Suprapubic skin (tissue), 4 donors: ENCODE results near the gene PCSK9. TPM values are rescaled to one million over a fixed set of nuclear protein-coding genes. Genes with fewer than 3 reads are reported as not detected.
"Not testable (repeated sequence)": the region's sequence is repeated elsewhere in the genome, so short reads cannot be mapped to it uniquely, and the experiment has no call there.

ENCODE experiments used
- DNase-seq, 2 donors: peaks; one replicate each; pipeline ENCODE4 v3.0.0-alpha.2; 2019; ENCODE audit warnings: low spot score in 2 of 2
- H3K27ac ChIP-seq: fragments of 200-600 bp; sonication (generic); one replicate; pipeline ENCODE4 v1.5.1; 2019
- H3K27me3 ChIP-seq: fragments of 200-600 bp; sonication (generic); one replicate; pipeline ENCODE4 v1.5.1; 2019
- H3K36me3 ChIP-seq: fragments of 200-600 bp; sonication (generic); one replicate; pipeline ENCODE4 v1.5.1; 2019
- H3K4me1 ChIP-seq: fragments of 200-600 bp; sonication (generic); one replicate; pipeline ENCODE4 v1.5.1; 2019
- H3K4me3 ChIP-seq: fragments of 200-600 bp; sonication (generic); one replicate; pipeline ENCODE4 v1.5.1; 2019; ENCODE audit warnings: mild to moderate bottlenecking
- H3K9me3 ChIP-seq: fragments of 200-600 bp; sonication (generic); one replicate; pipeline ENCODE4 v1.5.1; 2019
- EP300 ChIP-seq: sonication (generic); formaldehyde crosslinking; IDR thresholded peaks from one replicate; pipeline ENCODE4 v1.6.1; 2017; ENCODE audit warnings: antibody characterized with exemption
- POLR2A ChIP-seq, 2 donors: fragments of 450-650 bp; IDR thresholded peaks; one replicate each; pipeline ENCODE4 v1.6.1; 2017; ENCODE audit warnings: antibody characterized with exemption in 2 of 2, mild to moderate bottlenecking in 2 of 2, moderate library complexity in 2 of 2
- POLR2AphosphoS5 ChIP-seq, 3 donors: sonication (generic); formaldehyde crosslinking; IDR thresholded peaks; one replicate each; pipeline ENCODE4 v1.6.1; 2017; ENCODE audit warnings: antibody characterized with exemption in 3 of 3
- WGBS: methylation state at CpG from one replicate; pipeline ENCODE4 v1.1.5; 2018; 5-methylcytosine and 5-hydroxymethylcytosine counted together
- total RNA-seq, 4 donors: library from RNA; depleted of rRNA; stranded (reverse); fragments of >200 nt; gene quantifications; one replicate each; pipeline ENCODE4 v1.1.0, GENCODE V29; 2016
- TF ChIP-seq, protein P1 (sequence below), 2 donors: fragments of 200-600 bp in 1 of 2; fragments of 450-650 bp in 1 of 2; sonication (generic) in 1 of 2; IDR thresholded peaks; one replicate each; pipeline ENCODE4 v1.5.1; 2016 to 2019; ENCODE audit warnings: antibody characterized with exemption in 2 of 2, mild to moderate bottlenecking in 1 of 2, moderate library complexity in 1 of 2

PCSK9 gene
- total RNA-seq, 4 donors from 2014 or later, result 0.24 to 1.5 (median 0.36) TPM

DNA sequence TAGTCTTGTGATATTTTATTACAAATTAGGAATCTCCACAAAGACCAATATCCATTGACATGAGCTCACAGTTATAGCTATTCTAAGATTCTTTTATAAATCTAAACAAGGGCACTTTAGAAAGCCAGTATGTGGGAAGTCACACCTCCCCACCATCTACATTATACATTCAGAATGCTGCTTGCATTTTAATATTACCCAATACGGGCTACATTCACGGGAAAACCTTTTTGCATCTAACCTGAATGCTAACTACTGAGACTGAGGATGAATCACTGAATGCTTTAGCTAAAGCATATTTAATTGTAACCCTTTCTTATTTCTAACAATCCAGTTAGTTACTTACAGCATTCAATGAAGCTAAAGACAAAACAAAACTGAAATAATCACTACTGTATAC is 53.1 kb downstream of the PCSK9 start:
- 89% methylated on average over 2 of the region's 2 CpGs for WGBS
- TF ChIP-seq POLR2AphosphoS5 (IDR thresholded peaks at IDR 0.05) (no peak), EP300 (no peak), POLR2A (IDR thresholded peaks at IDR 0.05) (no peak)
- TF ChIP-seq, protein P1, sequence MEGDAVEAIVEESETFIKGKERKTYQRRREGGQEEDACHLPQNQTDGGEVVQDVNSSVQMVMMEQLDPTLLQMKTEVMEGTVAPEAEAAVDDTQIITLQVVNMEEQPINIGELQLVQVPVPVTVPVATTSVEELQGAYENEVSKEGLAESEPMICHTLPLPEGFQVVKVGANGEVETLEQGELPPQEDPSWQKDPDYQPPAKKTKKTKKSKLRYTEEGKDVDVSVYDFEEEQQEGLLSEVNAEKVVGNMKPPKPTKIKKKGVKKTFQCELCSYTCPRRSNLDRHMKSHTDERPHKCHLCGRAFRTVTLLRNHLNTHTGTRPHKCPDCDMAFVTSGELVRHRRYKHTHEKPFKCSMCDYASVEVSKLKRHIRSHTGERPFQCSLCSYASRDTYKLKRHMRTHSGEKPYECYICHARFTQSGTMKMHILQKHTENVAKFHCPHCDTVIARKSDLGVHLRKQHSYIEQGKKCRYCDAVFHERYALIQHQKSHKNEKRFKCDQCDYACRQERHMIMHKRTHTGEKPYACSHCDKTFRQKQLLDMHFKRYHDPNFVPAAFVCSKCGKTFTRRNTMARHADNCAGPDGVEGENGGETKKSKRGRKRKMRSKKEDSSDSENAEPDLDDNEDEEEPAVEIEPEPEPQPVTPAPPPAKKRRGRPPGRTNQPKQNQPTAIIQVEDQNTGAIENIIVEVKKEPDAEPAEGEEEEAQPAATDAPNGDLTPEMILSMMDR (IDR thresholded peaks at IDR 0.05), result no peak
- H3K4me3 ChIP-seq, result no peak overlapping the region
- no peaks in the 10 kb centered on the region for H3K4me1 ChIP-seq
- H3K27ac ChIP-seq, result no peak overlapping the region
- H3K9me3 ChIP-seq, result no peaks in the 10 kb centered on the region
- DNase-seq, result no peak
- no peaks in the 10 kb centered on the region for H3K27me3 ChIP-seq
- H3K36me3 ChIP-seq, result peaks cover 98% of the 10 kb centered on the region

DNA sequence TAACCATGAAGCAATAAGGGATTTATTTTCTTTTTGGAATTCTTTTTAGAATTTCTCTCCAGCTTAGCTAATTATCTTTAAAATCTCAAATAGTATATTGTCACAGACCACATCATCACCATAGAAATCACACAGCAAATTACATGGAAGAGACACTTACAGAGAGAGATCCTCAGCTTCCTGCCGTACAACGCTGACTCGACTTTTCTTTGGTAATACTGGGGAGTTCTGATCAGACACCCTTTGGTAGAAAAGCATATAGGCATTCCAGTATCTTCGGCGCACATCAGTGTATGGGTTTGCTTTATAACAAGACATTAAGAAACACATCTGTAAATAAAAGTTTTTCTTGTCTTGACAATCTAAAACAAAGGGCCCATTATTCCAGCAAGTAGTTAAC is 55.7 kb downstream of the PCSK9 start:
- Histone ChIP-seq H3K9me3 (no peaks in the 10 kb centered on the region), H3K36me3 (peaks cover 98% of the 10 kb centered on the region), H3K4me1 (no peaks in the 10 kb centered on the region), H3K27me3 (no peaks in the 10 kb centered on the region), H3K27ac (no peak overlapping the region), H3K4me3 (no peak overlapping the region)
- WGBS, result 83% methylated on average over 5 of the region's 5 CpGs
- DNase-seq, result no peak
- TF ChIP-seq POLR2A (IDR thresholded peaks at IDR 0.05) (no peak), EP300 (no peak), POLR2AphosphoS5 (IDR thresholded peaks at IDR 0.05) (no peak)
- TF ChIP-seq, protein P1 (IDR thresholded peaks at IDR 0.05), result no peak

DNA sequence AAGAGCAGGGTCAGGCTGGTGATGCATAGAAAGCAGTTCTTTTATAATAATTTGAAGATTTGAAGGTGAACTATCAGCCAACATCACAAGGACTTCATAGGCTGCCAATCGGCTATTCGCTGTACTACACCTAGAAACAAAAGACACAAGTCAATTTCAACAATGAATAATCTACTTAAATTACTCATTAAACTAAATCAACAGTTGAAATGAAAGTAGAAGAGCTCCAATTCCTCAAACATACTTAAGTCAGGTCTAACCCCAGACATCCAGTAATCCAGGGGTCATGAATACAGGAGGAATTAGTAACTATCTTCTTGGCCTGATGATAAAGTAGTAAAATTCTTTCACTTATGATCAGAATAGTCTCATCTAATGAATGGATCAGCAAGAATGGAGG is 64.5 kb downstream of the PCSK9 start:
- H3K4me3 ChIP-seq, result no peak overlapping the region
- H3K27ac ChIP-seq, result no peak overlapping the region
- TF ChIP-seq EP300 (no peak), POLR2AphosphoS5 (IDR thresholded peaks at IDR 0.05) (no peak), POLR2A (IDR thresholded peaks at IDR 0.05) (no peak)
- TF ChIP-seq, protein P1 (IDR thresholded peaks at IDR 0.05), result no peak
- 99% methylated on average over 2 of the region's 2 CpGs for WGBS
- H3K4me1 ChIP-seq, result no peaks in the 10 kb centered on the region
- H3K9me3 ChIP-seq, result no peaks in the 10 kb centered on the region
- H3K27me3 ChIP-seq, result no peaks in the 10 kb centered on the region
- DNase-seq, result no peak
- peaks cover 92% of the 10 kb centered on the region for H3K36me3 ChIP-seq

DNA sequence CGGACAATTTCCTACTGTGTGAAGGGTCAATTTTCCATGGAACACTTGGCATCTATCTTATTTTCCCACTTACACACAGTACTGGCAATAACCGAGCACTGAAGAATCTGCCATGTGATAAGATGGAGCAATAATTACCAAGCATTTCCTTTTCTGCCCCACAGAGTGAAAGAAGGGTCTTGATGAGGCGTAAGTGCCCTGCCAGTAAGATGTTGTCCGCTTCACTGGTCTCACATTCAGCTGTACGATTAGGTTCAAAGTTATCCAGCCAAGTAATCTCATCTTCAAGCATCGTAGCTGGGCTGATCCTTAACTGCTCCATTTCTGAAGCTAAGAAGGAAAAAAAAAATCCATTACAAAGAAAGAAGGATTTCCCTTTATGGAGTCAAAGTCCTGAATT is 67.8 kb downstream of the PCSK9 start:
- TF ChIP-seq POLR2AphosphoS5 (IDR thresholded peaks at IDR 0.05) (no peak), EP300 (no peak), POLR2A (IDR thresholded peaks at IDR 0.05) (no peak)
- TF ChIP-seq, protein P1 (IDR thresholded peaks at IDR 0.05), result no peak
- no peak for DNase-seq
- Histone ChIP-seq H3K27me3 (no peaks in the 10 kb centered on the region), H3K36me3 (peaks cover 80% of the 10 kb centered on the region), H3K4me1 (no peaks in the 10 kb centered on the region), H3K9me3 (no peaks in the 10 kb centered on the region), H3K4me3 (no peak overlapping the region), H3K27ac (no peak overlapping the region)
- 75% methylated on average over 6 of the region's 6 CpGs for WGBS

DNA sequence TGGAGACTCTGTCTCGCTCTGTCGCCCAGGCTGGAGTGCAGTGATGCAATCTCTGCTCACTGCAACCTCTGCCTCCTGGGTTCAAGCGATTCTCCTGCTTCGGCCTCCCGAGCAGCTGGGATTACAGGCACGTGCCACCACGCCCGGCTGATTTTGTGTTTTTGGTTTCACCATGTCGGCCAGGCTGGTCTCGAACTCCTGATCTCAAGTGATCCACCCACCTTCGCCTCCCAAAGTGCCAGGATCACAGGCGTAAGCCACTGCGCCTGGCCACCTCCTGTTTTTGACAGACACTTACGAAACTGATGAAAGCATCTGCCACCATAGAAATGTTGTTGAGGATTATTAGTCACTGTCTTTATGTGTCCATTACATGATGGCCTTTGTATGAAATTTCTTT is 69.7 kb downstream of the PCSK9 start:
- not testable (repeated sequence) for H3K9me3 ChIP-seq, H3K27me3 ChIP-seq, H3K4me1 ChIP-seq, H3K4me3 ChIP-seq, DNase-seq, H3K27ac ChIP-seq
- peaks cover 84% of the 10 kb centered on the region for H3K36me3 ChIP-seq
- 97% methylated on average over 14 of the region's 14 CpGs for WGBS

Other genes starting within 250 kb of the PCSK9 start
- 10 to 100 TPM; 37.4 to 64.0 (median 58.0) TPM for gene TTC22, start 238.2 kb upstream of the PCSK9 start, total RNA-seq
- gene DHCR24, start 152.4 kb upstream of the PCSK9 start, total RNA-seq, result 100 to 1,000 TPM; 167 to 525 (median 389) TPM
- gene TMEM61, start 58.9 kb upstream of the PCSK9 start, total RNA-seq, result 1 to 10 TPM; 1.7 to 6.3 (median 4.1) TPM
- gene BSND, start 40.6 kb upstream of the PCSK9 start, total RNA-seq, result not detected
- 10 to 100 TPM; 27.7 to 84.0 (median 30.2) TPM for gene USP24, start 175.8 kb downstream of the PCSK9 start, total RNA-seq